Immature natural killer cell (primary cell): ENCODE measurements around the gene TACR2. TPM values are rescaled to one million over a fixed set of nuclear protein-coding genes. Genes with fewer than 3 reads are reported as not detected.

Experiments
- DNase-seq, 3 donors: peaks; one replicate each; pipeline ENCODE4 v3.0.0; 2022; ENCODE audit warnings: mixed read lengths in 1 of 3
- H3K27ac Mint-ChIP-seq, 6 donors: one replicate each; pipeline ENCODE4 v1.8.0; 2020; ENCODE audit warnings: mixed read lengths in 6 of 6, mild to moderate bottlenecking in 5 of 6, inconsistent platforms in 4 of 6, moderate library complexity in 3 of 6
- H3K27me3 Mint-ChIP-seq, 3 donors: one replicate each; pipeline ENCODE4 v1.8.0; 2020 to 2021; ENCODE audit warnings: low read depth in 3 of 3, mild to moderate bottlenecking in 3 of 3, mixed read lengths in 3 of 3, moderate library complexity in 3 of 3, inconsistent platforms in 1 of 3
- H3K36me3 Mint-ChIP-seq, 3 donors: one replicate each; pipeline ENCODE4 v1.8.0; 2020; ENCODE audit warnings: mixed read lengths in 3 of 3, inconsistent platforms in 2 of 3, mild to moderate bottlenecking in 2 of 3
- H3K4me1 Mint-ChIP-seq, 2 donors: one replicate each; pipeline ENCODE4 v1.8.0; 2020; ENCODE audit warnings: inconsistent platforms in 2 of 2, mild to moderate bottlenecking in 2 of 2, mixed read lengths in 2 of 2, moderate library complexity in 1 of 2
- H3K4me3 Mint-ChIP-seq, 5 donors: one replicate each; pipeline ENCODE4 v1.8.0; 2020; ENCODE audit warnings: mild to moderate bottlenecking in 5 of 5, mixed read lengths in 5 of 5, inconsistent platforms in 3 of 5, moderate library complexity in 3 of 5
- H3K9me3 Mint-ChIP-seq, 6 donors: one replicate each; pipeline ENCODE4 v1.8.0; 2020; ENCODE audit warnings: mild to moderate bottlenecking in 6 of 6, mixed read lengths in 6 of 6, inconsistent platforms in 4 of 6, moderate library complexity in 3 of 6
- polyA plus RNA-seq, 3 donors: library from polyadenylated mRNA; unstranded; fragments of 300-500 nt; fragmentation: Illumina TruSeq; gene quantifications; one replicate each; pipeline ENCODE4 v1.2.3, GENCODE V29; 2021

Gene TACR2
- under 1 TPM; 0.22 to 0.96 (median 0.26) TPM for polyA plus RNA-seq

DNA sequence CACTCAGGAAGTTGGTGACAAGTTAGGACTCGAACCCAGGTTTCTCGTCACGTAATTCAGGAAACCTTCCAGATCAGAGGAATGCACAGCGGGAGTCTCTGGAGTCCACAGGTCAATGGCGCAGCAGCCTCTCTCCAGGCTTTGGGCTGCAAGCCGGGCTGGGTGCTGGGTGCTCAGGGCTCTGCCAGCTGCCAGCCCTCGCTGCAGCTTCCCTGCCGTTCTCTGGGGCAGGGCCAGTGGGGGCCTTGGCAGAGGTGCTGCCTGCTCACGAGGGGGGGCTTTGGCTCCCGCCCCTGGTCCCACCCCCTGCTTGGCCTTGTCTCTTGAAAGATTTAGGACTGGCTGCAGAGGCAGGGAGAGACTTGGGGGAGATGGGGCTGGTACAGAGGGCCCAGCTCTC, at the start of gene TACR2:
TACR2 (minus strand) TSS at position 224 of the 400 bp plus-strand sequence. CDS start 595 bp downstream, outside the sequence.
- H3K4me3 Mint-ChIP-seq: no peak within 1 kb of the TSS
- H3K4me1 Mint-ChIP-seq: peaks cover 0 to 2% of the 10 kb centered on the region in 2 donors
- peaks cover 0 to 3% (median 3%) of the 10 kb centered on the region in 3 donors for H3K27me3 Mint-ChIP-seq
- DNase-seq: no peak
- H3K9me3 Mint-ChIP-seq: no peaks in the 10 kb centered on the region
- H3K36me3 Mint-ChIP-seq: no peaks in the 10 kb centered on the region
- H3K27ac Mint-ChIP-seq: no peak within 1 kb of the TSS

DNA sequence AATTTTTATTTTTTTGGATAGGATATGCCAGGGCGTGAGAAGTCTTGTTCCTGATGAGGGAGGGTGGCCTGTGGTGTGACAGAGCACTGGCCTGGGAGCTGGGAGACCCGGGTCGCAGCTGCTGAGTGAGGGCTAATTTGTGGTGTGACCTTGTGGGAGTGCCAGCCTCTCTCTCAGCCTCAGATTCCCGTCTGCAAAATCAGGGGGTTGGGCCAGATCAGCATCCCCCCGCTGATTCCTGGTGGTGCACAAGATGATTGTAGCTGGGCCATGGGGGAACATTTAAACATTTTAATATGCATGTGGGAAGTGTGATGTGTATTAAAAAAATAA, 49.4 kb upstream of the TACR2 start:
- Mint-ChIP-seq H3K4me1 (peaks cover 23 to 31% of the 10 kb centered on the region in 2 donors), H3K27me3 (peaks cover 3 to 4% (median 4%) of the 10 kb centered on the region in 3 donors), H3K27ac (peak overlapping the region in 4 of 6 donors; percentile 40 to 89 (median 84)), H3K4me3 (peak overlapping the region in 2 of 5 donors; percentile 59 to 65), H3K9me3 (no peaks in the 10 kb centered on the region), H3K36me3 (no peaks in the 10 kb centered on the region)
- no peak for DNase-seq

DNA sequence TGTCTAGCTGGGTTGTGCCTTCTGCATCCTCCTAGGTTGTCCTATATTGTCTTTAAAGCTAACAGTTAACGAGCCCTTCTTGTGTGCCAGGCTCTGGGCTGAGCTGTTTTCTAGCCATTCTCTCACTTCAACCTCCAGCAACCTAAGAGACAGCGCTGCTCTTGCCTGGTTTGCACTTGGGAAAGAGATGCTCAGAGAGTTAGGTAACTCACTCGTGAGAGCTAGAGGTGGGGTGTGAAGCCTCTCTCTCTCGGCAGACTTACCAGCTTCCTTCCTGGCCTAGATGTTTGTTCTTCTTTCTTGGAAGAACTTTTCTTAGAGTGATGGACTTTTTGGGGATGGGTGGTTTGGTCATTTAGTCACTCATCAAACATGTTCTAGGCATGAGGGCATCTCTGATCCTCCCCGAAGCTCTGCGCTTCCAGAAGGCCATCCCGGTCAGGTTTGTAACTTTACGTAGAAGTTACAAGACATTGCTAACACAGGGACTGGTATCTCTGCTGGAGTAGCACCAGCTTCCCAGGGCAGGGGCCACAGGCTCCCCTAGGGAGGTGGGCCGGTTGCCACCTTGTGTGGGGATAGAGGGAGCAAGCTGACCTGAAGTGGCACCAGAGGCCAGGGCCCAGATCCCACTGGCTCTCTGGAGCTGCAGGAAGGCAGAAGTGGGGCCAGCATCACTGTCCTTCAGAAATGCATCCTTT, 48.9 kb upstream of the TACR2 start:
- DNase-seq: no peak
- Mint-ChIP-seq H3K27me3 (peaks cover 0 to 3% (median under 1%) of the 10 kb centered on the region in 3 donors), H3K4me1 (peaks cover 23 to 31% of the 10 kb centered on the region in 2 donors), H3K9me3 (no peaks in the 10 kb centered on the region), H3K4me3 (peak overlapping the region; percentile 23 to 65 (median 44)), H3K27ac (peak overlapping the region; percentile 49 to 89 (median 80)), H3K36me3 (no peaks in the 10 kb centered on the region)

DNA sequence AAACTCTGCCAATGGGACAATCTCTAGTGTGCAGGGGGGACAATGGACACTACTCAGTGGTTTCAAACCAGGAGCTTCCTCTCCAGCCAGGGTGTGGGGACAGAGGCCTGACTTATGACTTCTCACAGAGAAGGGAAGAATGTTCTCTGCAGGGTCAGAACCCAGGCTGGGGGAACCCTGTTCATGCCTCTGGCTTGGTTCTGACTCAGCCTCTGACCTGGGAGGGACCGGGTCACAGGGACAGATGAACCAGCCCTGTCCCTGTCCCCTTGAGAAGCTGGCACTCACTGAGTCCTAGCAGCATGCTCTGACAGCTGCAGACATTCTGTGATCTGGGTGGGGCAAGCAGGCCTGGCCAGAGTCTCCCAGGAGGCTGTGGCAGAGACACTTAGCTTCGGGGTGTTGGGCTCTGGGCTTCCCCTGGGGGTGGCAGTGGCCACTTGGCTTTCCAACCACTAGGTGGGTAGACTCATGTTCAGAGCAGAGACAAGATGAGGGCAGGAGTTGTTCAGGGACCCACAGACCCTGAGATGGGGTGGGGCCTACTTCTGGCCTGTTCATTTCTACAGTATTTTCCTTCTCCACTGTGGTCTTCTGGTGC, 48.2 kb upstream of the TACR2 start:
- peaks cover 23 to 31% of the 10 kb centered on the region in 2 donors for H3K4me1 Mint-ChIP-seq
- peak overlapping the region; percentile 49 to 89 (median 82) for H3K27ac Mint-ChIP-seq
- H3K9me3 Mint-ChIP-seq: no peaks in the 10 kb centered on the region
- H3K4me3 Mint-ChIP-seq: peak overlapping the region in 4 of 5 donors; percentile 23 to 65 (median 52)
- DNase-seq: peak in 1 of 3 donors; percentile 21
- peaks cover 0 to 3% (median 0%) of the 10 kb centered on the region in 3 donors for H3K27me3 Mint-ChIP-seq
- no peaks in the 10 kb centered on the region for H3K36me3 Mint-ChIP-seq

DNA sequence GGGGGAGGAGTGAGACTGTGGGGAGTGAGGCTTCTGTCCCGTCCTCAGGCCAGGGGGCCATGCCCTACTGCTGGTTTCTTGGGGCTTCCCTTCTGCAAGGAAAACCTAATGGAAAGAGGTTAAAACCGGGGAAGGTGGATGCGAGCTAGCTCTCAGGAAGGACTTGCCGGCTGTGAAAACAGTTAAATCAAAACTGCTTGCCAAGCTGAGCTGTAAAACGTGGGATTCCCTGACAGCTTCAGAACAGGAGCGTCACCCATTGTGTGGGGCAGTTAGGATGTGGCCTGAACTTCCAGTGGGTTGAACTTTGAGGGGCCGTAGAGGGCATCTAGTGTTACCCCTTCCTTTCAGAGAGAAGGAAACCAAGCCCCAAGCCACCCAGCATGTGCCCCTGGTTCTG, 47.7 kb upstream of the TACR2 start:
- Mint-ChIP-seq H3K36me3 (no peaks in the 10 kb centered on the region), H3K27me3 (peaks cover 0 to 4% (median 0%) of the 10 kb centered on the region in 3 donors), H3K9me3 (no peaks in the 10 kb centered on the region), H3K4me1 (peaks cover 23 to 31% of the 10 kb centered on the region in 2 donors), H3K4me3 (peak overlapping the region in 3 of 5 donors; percentile 34 to 65 (median 59)), H3K27ac (peak overlapping the region in 4 of 6 donors; percentile 80 to 89 (median 84))
- DNase-seq: no peak

DNA sequence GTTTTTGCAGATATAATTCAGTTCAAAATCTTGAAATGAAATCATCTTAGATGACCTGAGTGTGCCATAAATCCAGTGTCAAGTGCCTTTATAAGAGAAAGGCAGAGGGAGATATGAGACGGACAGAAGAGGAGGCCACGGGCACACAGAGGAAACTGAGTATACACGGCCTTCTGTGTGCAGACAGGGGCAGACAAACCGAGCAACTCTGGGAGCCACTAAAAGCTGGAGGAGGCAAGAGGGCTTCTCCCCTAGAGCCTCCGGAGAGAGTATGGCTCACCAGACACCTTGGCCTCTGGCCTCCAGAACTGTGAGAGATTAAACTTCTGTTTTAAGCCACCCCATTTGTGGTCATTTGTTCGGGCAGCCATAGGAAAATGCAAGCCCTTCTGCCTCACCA, 47.2 kb upstream of the TACR2 start:
- H3K27ac Mint-ChIP-seq: peak overlapping the region in 3 of 6 donors; percentile 81 to 89 (median 88)
- no peaks in the 10 kb centered on the region for H3K9me3 Mint-ChIP-seq
- H3K27me3 Mint-ChIP-seq: peaks cover 0 to 7% (median 0%) of the 10 kb centered on the region in 3 donors
- no peak for DNase-seq
- peak overlapping the region in 4 of 5 donors; percentile 17 to 65 (median 38) for H3K4me3 Mint-ChIP-seq
- H3K4me1 Mint-ChIP-seq: peaks cover 23 to 31% of the 10 kb centered on the region in 2 donors
- no peaks in the 10 kb centered on the region for H3K36me3 Mint-ChIP-seq

DNA sequence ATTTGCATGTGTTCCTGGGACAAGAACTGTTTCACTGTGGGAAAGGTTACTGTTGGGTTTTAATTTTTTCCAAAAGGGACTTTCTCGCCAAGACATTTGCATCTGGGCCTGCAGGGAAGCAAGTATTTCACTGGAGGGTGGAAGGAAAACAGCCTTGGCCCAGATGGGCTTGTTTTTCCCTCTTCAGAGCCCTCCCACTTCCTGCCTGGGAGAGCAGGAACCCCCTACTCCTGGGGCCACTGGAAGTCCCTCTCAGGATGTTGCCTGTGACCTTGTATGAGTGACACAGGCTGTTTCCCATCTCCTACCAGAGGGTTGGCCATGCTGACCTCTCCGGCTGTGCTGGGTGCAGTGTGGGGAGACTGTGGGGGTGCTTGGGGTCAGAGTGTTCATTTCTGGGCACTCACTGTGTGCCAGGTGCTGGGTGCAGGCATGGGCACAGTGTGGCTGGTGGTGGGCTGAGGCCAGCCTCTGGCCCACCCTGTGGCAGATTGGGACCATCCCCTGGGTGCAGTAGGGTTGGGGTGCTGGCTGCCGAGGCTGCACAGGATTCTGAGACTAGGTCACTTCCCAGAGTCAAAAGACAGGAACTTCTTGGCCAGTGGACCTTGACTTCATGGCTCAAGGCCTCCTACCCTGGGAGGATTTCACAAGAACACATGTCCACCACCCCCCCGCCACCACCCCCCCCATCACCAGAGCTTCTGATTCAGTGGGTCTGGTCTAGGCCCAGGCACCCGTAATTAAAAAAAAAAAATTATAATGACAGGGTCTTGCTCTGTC, 44.7 kb upstream of the TACR2 start:
- Mint-ChIP-seq H3K4me1 (peaks cover 23 to 28% of the 10 kb centered on the region in 2 donors), H3K36me3 (no peaks in the 10 kb centered on the region), H3K4me3 (no peak overlapping the region), H3K9me3 (no peaks in the 10 kb centered on the region), H3K27me3 (peaks cover 0 to 7% (median 1%) of the 10 kb centered on the region in 3 donors), H3K27ac (no peak overlapping the region)
- DNase-seq: no peak

DNA sequence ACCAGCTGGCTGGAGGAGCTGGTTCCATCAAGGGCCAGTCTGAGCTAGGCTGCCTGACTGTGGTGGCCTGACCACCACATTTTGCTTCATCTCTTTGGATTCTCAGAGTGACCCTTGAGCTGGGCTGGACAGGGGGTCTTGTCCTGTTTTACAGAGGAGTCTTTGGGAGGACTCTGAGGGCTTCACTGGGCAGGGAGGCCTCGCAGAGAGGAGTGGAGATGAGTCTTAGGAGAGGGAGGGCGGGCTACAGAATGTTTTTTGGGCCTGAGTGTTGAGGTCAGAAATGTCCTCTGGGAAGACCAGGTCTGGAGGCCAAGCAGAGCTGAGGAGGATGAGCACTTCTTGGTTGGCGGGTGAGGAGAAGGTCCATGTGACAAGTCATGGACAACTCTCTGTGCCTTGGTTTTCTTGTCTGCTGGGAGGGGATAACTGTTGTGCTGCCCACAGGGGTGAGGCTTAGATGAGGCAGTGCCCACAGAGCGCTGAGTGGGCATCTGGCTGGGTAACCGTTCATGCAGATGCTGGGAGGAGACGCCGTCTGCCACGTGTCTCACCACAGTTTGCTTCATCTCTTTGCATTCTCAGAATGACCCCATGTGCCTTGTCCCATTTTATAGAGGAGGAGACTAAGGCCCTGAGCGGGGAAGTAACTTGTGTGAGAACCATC, 44.0 kb upstream of the TACR2 start:
- Mint-ChIP-seq H3K27me3 (peaks cover 1 to 7% (median 2%) of the 10 kb centered on the region in 3 donors), H3K27ac (peak overlapping the region in 2 of 6 donors; percentile 10 to 32), H3K36me3 (no peaks in the 10 kb centered on the region), H3K9me3 (no peaks in the 10 kb centered on the region), H3K4me3 (no peak overlapping the region), H3K4me1 (peaks cover 21% of the 10 kb centered on the region in 2 donors)
- no peak for DNase-seq

DNA sequence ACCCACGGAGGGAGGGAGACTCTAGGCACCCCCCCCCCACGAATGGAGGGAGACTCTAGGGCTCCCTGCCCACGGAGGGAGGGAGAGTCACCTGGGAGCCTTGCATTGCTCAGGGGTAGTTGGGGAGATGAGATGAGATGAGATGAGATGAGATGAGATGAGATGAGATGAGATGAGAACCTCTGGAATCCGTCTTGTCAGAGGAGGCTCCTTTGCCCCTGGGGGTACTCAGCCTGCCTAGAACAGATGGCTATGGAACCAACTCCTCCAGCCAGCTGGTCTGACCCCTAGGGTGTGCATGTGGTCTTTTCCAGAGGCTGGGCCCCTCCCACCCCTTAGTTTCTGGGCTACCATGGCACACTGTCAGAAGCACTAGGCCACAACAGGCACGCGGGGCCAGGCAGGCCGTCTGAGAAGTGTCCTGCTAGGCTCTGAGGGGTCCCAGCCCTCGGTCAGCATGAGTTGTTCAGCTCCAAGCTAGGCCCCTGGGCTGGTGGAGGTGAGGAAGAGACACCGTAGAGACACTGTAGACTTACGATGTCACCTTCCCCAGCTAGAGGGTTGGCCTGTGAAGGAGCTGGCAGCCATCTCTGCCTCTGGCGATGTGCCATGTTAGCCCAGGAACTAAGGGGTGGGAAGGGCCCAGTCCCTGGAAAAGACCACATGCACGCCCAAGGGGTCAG, 43.3 kb upstream of the TACR2 start:
- peaks cover 14% of the 10 kb centered on the region in 2 donors for H3K4me1 Mint-ChIP-seq
- no peaks in the 10 kb centered on the region for H3K9me3 Mint-ChIP-seq
- H3K27me3 Mint-ChIP-seq: peaks cover 1 to 5% (median 4%) of the 10 kb centered on the region in 3 donors
- no peak overlapping the region for H3K4me3 Mint-ChIP-seq
- no peaks in the 10 kb centered on the region for H3K36me3 Mint-ChIP-seq
- no peak for DNase-seq
- no peak overlapping the region for H3K27ac Mint-ChIP-seq

DNA sequence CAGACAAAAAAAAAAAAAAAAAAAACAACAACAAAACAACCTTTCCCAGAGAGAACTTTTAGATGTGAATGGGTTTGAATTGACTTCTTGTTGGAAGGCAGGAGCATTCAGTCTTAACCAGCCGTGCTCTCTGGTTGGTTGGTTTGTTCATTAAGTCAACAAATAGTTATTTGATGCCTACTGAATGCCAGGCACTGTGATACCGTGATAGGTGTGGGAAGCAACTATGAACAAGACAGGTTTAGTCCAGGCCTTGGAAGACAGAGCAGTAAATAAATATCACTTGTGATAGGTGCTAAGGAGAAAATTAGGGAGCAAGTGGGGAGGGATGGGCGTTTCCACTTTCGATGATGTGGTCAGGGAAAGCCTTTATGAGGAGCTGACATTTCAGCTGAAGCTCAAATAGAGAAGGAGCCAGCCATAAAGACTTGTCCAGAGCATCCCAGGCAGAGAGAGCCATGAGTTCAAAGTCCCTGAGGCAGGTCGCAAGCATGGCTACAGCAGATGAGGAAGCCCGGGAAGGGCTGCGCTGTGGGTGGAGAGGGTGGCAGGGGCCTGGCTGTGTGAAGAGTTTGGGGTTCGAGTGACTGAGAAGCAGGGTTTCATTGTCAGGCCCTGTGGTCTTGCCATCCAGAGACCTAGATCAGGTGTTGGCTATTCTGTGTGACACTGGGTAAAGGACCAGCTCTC, 42.5 kb upstream of the TACR2 start:
- no peak for DNase-seq
- peaks cover 6% of the 10 kb centered on the region in 2 donors for H3K4me1 Mint-ChIP-seq
- peaks cover 1 to 5% (median 4%) of the 10 kb centered on the region in 3 donors for H3K27me3 Mint-ChIP-seq
- no peak overlapping the region for H3K4me3 Mint-ChIP-seq
- H3K36me3 Mint-ChIP-seq: no peaks in the 10 kb centered on the region
- no peak overlapping the region for H3K27ac Mint-ChIP-seq
- no peaks in the 10 kb centered on the region for H3K9me3 Mint-ChIP-seq

DNA sequence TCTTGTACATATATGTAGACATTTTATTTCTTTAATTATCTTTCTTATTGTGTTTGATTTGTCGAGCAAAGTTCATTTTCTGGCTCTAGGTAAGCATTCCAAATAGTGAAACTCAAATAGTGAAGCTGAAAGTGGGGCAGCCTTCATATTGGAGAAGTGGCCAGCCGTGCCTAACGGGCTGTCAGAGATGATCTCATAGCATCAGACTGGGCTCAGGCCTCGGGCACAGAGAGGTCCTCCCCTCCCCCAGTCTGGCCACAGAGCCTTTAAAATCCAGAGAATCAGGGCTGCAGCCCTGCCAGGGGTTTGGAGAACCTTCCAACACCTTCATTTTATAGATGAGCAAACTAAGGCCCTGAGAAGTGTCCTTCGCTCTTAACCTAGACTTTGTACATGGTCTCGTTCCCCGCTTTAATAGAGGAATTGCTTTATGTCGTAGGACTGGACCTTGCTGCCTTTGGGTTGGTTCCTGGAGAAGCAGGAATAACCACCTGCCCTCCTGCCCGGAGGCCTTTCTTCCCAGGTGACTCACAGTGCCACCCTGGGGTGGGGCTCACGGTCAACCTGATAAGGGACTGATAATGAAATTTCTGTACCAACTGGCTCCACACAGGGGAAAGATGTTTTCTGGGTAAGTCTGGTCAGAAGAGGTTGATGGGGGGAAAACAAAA, 41.8 kb upstream of the TACR2 start:
- no peak overlapping the region for H3K27ac Mint-ChIP-seq
- H3K27me3 Mint-ChIP-seq: peaks cover 1 to 5% (median 4%) of the 10 kb centered on the region in 3 donors
- H3K36me3 Mint-ChIP-seq: no peaks in the 10 kb centered on the region

DNA sequence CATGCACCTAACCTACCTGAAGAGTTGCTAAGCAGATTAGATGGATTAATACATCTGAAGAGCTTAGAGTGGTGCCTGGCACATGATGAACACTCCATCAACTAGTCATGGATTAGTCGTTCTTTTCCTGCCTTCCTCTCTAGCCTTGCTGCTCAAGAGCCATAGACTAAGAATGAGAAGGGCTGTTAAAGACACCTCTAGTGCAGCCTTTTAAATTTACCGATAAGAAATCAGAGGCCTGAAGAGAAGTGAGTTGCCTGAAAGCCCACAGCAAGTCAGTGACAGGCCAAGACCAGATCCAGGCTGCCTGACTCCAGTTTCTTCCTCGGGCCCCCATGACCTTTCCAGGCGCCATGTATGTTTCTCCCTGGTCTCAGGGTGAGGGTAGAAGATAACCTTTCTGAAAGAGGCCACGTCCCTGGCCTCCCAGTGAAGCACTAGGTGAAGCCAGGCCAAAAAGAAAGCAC, 41.1 kb upstream of the TACR2 start:
- Mint-ChIP-seq H3K4me3 (no peak overlapping the region), H3K9me3 (no peaks in the 10 kb centered on the region), H3K27me3 (peaks cover 2 to 7% (median 4%) of the 10 kb centered on the region in 3 donors), H3K4me1 (peaks cover under 1% of the 10 kb centered on the region in 2 donors), H3K36me3 (no peaks in the 10 kb centered on the region), H3K27ac (no peak overlapping the region)
- no peak for DNase-seq

More for the DNA sequence above, 41.8 kb upstream of the TACR2 start:
- H3K4me1 Mint-ChIP-seq: no peaks in the 10 kb centered on the region
- DNase-seq: no peak
- no peak overlapping the region for H3K4me3 Mint-ChIP-seq
- no peaks in the 10 kb centered on the region for H3K9me3 Mint-ChIP-seq
